GM23338 (cell line): Measurements from ENCODE around the gene GATA5. TPM values are rescaled to one million over a fixed set of nuclear protein-coding genes. Genes with fewer than 3 reads are reported as not detected.

ENCODE experiments used
- ATAC-seq: fragments of 200-7000 bp; cut with Tn5 transposase; 3 replicates; pipeline ENCODE4 v1.9.1; 2020
- DNase-seq: peaks from one replicate; pipeline ENCODE4 v3.0.0-alpha.2; 2015; ENCODE audit warnings: low spot score
- H2AFZ ChIP-seq: fragments of 200-600 bp; sonication (generic); 2 replicates; pipeline ENCODE4 v1.8.0; 2016; ENCODE audit warnings: antibody characterized with exemption, mild to moderate bottlenecking, moderate library complexity
- H3F3A ChIP-seq: fragments of 200-600 bp; sonication (generic); replicated peaks from 2 replicates; pipeline ENCODE4 v1.8.0; 2017; ENCODE audit warnings: antibody characterized with exemption, mixed run types, low read depth
- H3K27ac ChIP-seq: fragments of 200-600 bp; sonication (generic); 2 replicates; pipeline ENCODE4 v1.6.1; 2016; ENCODE audit warnings: low read depth
- H3K27me3 ChIP-seq: fragments of 200-600 bp; sonication (generic); 2 replicates; pipeline ENCODE4 v1.8.0; 2016; ENCODE audit warnings: mild to moderate bottlenecking, mixed run types, moderate library complexity; ENCODE audit not compliant: insufficient read depth
- H3K36me3 ChIP-seq: fragments of 200-600 bp; sonication (generic); 2 replicates; pipeline ENCODE4 v1.8.0; 2016; ENCODE audit warnings: mild to moderate bottlenecking; ENCODE audit not compliant: insufficient read depth
- H3K4me1 ChIP-seq: fragments of 200-600 bp; sonication (generic); 2 replicates; pipeline ENCODE4 v1.8.0; 2016; ENCODE audit warnings: mild to moderate bottlenecking, moderate library complexity; ENCODE audit not compliant: insufficient read depth
- H3K4me2 ChIP-seq: fragments of 200-600 bp; sonication (generic); 2 replicates; pipeline ENCODE4 v1.7.1; 2017; ENCODE audit warnings: mixed run types
- H3K4me3 ChIP-seq: fragments of 200-600 bp; sonication (generic); 2 replicates; pipeline ENCODE4 v1.6.1; 2016; ENCODE audit warnings: mixed run types
- H3K79me2 ChIP-seq: fragments of 200-600 bp; sonication (generic); replicated peaks from 2 replicates; pipeline ENCODE4 v1.8.0; 2017; ENCODE audit warnings: mild to moderate bottlenecking; ENCODE audit not compliant: insufficient read depth
- H3K9me2 ChIP-seq: fragments of 200-600 bp; sonication (generic); 2 replicates; pipeline ENCODE4 v1.8.0; 2017; ENCODE audit not compliant: insufficient read depth
- H4K20me1 ChIP-seq: fragments of 200-600 bp; sonication (generic); replicated peaks from 2 replicates; pipeline ENCODE4 v1.8.0; 2017; ENCODE audit warnings: mild to moderate bottlenecking; ENCODE audit not compliant: insufficient read depth
- H3K27ac Mint-ChIP-seq: 2 replicates; pipeline ENCODE4 v1.8.0; 2020; ENCODE audit warnings: inconsistent platforms, mild to moderate bottlenecking, moderate library complexity, mixed read lengths
- H3K27me3 Mint-ChIP-seq: 3 replicates; pipeline ENCODE4 v1.8.0; 2022; ENCODE audit warnings: low read depth, mild to moderate bottlenecking, moderate library complexity, mixed read lengths, inconsistent platforms; ENCODE audit not compliant: insufficient read depth, poor library complexity
- H3K36me3 Mint-ChIP-seq: 3 replicates; pipeline ENCODE4 v1.8.0; 2021; ENCODE audit warnings: low read depth, mild to moderate bottlenecking, inconsistent platforms, moderate library complexity, mixed read lengths
- H3K4me1 Mint-ChIP-seq: 3 replicates; pipeline ENCODE4 v1.8.0; 2020; ENCODE audit warnings: mild to moderate bottlenecking, inconsistent platforms, mixed read lengths
- H3K4me3 Mint-ChIP-seq: 3 replicates; pipeline ENCODE4 v1.8.0; 2021; ENCODE audit warnings: moderate library complexity, mild to moderate bottlenecking, inconsistent platforms, mixed read lengths
- H3K9me3 Mint-ChIP-seq: 3 replicates; pipeline ENCODE4 v1.8.0; 2020; ENCODE audit warnings: moderate library complexity, mild to moderate bottlenecking, inconsistent platforms, mixed read lengths
- CREB1 ChIP-seq: fragments of 250-450 bp; sonication (Bioruptor Pico); IDR thresholded peaks from 2 replicates; pipeline ENCODE4 v1.5.0; 2020; ENCODE audit warnings: low read depth, mild to moderate bottlenecking, moderate library complexity
- ETS1 ChIP-seq: IDR thresholded peaks from 2 replicates; pipeline ENCODE4 v1.6.1; 2016; ENCODE audit warnings: antibody characterized with exemption
- EZH2 ChIP-seq: fragments of 200-600 bp; sonication (generic); IDR thresholded peaks from one replicate; pipeline ENCODE4 v1.8.0; 2017; ENCODE audit warnings: antibody characterized with exemption, mild to moderate bottlenecking, low read depth; ENCODE audit not compliant: unreplicated experiment
- JUNB ChIP-seq: IDR thresholded peaks from one replicate; pipeline ENCODE4 v1.6.1; 2016; ENCODE audit warnings: antibody characterized with exemption; ENCODE audit not compliant: unreplicated experiment
- NANOG ChIP-seq: IDR thresholded peaks from 2 replicates; pipeline ENCODE4 v1.6.1; 2016; ENCODE audit warnings: antibody characterized with exemption, borderline replicate concordance
- POLR2AphosphoS5 ChIP-seq: IDR thresholded peaks from 2 replicates; pipeline ENCODE4 v1.6.1; 2016; ENCODE audit warnings: antibody characterized with exemption, low read depth
- STAT1 ChIP-seq: IDR thresholded peaks from one replicate; pipeline ENCODE4 v1.6.1; 2016; ENCODE audit warnings: antibody characterized with exemption; ENCODE audit not compliant: unreplicated experiment
- ZNF114 ChIP-seq: fragments of 250-450 bp; sonication (Bioruptor Pico); IDR thresholded peaks from 2 replicates; pipeline ENCODE4 v1.5.0; 2020; ENCODE audit warnings: mild to moderate bottlenecking, moderate library complexity
- ZNF331 ChIP-seq: fragments of 250-450 bp; sonication (Bioruptor Pico); IDR thresholded peaks from 2 replicates; pipeline ENCODE4 v1.5.0; 2020; ENCODE audit warnings: low read depth, mild to moderate bottlenecking, moderate library complexity
- polyA plus RNA-seq: library from polyadenylated mRNA; unstranded; fragments of >200 nt; fragmentation: Nextera tagmentation; extraction: Ambion mirVana; gene quantifications from 2 replicates; pipeline ENCODE4 v1.2.1, GENCODE V29; 2016
- total RNA-seq: library from RNA; depleted of rRNA; stranded (reverse); fragments of >200 nt; shearing (Covaris generic); gene quantifications from 2 replicates; pipeline ENCODE4 v1.2.3, GENCODE V29; 2014
- TF ChIP-seq, protein P1 (sequence below), 2 experiments: fragments of 200-600 bp in 1 of 2; sonication (generic) in 1 of 2; conservative IDR thresholded peaks; 2 replicates each; pipeline versions ENCODE4 v1.5.1 to v1.6.1; 2016 to 2017; ENCODE audit warnings: antibody characterized with exemption in 2 of 2, low read depth in 2 of 2, mild to moderate bottlenecking in 2 of 2, moderate library complexity in 1 of 2
- TF ChIP-seq, protein P2 (sequence below): IDR thresholded peaks from one replicate; pipeline ENCODE4 v1.6.1; 2018; ENCODE audit warnings: antibody characterized with exemption; ENCODE audit not compliant: unreplicated experiment
- TF ChIP-seq, protein P3 (sequence below): fragments of 250-450 bp; sonication (Bioruptor Pico); IDR thresholded peaks from 2 replicates; pipeline ENCODE4 v1.5.0; 2020; ENCODE audit warnings: mild to moderate bottlenecking, moderate library complexity

Gene GATA5
- total and polyA plus RNA-seq, 2 experiments from 2014 or later: 0.60 to 0.73 TPM

- Histone ChIP-seq H3K36me3 (no peaks in the 10 kb centered on the region), H4K20me1 (no peaks in the 10 kb centered on the region), H3K27me3 (peaks cover 40% of the 10 kb centered on the region), H3K4me1 (peaks cover 4% of the 10 kb centered on the region; the same call in 1 of the 2 replicates), H3K27ac (no peak overlapping the region), H3K79me2 (no peaks in the 10 kb centered on the region), H3K4me3 (no peak overlapping the region), H3K4me2 (no peak overlapping the region), H2AFZ (no peak overlapping the region), H3K9me2 (no peaks in the 10 kb centered on the region), H3F3A (no peaks in the 10 kb centered on the region)
- TF ChIP-seq NANOG: no peak
- no peak for TF ChIP-seq EZH2
- TF ChIP-seq, protein P1, sequence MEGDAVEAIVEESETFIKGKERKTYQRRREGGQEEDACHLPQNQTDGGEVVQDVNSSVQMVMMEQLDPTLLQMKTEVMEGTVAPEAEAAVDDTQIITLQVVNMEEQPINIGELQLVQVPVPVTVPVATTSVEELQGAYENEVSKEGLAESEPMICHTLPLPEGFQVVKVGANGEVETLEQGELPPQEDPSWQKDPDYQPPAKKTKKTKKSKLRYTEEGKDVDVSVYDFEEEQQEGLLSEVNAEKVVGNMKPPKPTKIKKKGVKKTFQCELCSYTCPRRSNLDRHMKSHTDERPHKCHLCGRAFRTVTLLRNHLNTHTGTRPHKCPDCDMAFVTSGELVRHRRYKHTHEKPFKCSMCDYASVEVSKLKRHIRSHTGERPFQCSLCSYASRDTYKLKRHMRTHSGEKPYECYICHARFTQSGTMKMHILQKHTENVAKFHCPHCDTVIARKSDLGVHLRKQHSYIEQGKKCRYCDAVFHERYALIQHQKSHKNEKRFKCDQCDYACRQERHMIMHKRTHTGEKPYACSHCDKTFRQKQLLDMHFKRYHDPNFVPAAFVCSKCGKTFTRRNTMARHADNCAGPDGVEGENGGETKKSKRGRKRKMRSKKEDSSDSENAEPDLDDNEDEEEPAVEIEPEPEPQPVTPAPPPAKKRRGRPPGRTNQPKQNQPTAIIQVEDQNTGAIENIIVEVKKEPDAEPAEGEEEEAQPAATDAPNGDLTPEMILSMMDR (conservative IDR thresholded peaks at IDR 0.05; ENCODE audit: low read depth in 2 of 2): no peak
- no peak for TF ChIP-seq POLR2AphosphoS5
- TF ChIP-seq CREB1 (CRISPR knock-in tag): no peak
- TF ChIP-seq, protein P2, sequence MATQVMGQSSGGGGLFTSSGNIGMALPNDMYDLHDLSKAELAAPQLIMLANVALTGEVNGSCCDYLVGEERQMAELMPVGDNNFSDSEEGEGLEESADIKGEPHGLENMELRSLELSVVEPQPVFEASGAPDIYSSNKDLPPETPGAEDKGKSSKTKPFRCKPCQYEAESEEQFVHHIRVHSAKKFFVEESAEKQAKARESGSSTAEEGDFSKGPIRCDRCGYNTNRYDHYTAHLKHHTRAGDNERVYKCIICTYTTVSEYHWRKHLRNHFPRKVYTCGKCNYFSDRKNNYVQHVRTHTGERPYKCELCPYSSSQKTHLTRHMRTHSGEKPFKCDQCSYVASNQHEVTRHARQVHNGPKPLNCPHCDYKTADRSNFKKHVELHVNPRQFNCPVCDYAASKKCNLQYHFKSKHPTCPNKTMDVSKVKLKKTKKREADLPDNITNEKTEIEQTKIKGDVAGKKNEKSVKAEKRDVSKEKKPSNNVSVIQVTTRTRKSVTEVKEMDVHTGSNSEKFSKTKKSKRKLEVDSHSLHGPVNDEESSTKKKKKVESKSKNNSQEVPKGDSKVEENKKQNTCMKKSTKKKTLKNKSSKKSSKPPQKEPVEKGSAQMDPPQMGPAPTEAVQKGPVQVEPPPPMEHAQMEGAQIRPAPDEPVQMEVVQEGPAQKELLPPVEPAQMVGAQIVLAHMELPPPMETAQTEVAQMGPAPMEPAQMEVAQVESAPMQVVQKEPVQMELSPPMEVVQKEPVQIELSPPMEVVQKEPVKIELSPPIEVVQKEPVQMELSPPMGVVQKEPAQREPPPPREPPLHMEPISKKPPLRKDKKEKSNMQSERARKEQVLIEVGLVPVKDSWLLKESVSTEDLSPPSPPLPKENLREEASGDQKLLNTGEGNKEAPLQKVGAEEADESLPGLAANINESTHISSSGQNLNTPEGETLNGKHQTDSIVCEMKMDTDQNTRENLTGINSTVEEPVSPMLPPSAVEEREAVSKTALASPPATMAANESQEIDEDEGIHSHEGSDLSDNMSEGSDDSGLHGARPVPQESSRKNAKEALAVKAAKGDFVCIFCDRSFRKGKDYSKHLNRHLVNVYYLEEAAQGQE: no peak
- no peak for TF ChIP-seq ZNF331 (CRISPR knock-in tag)
- no peak for TF ChIP-seq STAT1
- no peak for TF ChIP-seq JUNB
- TF ChIP-seq ZNF114 (CRISPR knock-in tag): no peak
- TF ChIP-seq, protein P3, sequence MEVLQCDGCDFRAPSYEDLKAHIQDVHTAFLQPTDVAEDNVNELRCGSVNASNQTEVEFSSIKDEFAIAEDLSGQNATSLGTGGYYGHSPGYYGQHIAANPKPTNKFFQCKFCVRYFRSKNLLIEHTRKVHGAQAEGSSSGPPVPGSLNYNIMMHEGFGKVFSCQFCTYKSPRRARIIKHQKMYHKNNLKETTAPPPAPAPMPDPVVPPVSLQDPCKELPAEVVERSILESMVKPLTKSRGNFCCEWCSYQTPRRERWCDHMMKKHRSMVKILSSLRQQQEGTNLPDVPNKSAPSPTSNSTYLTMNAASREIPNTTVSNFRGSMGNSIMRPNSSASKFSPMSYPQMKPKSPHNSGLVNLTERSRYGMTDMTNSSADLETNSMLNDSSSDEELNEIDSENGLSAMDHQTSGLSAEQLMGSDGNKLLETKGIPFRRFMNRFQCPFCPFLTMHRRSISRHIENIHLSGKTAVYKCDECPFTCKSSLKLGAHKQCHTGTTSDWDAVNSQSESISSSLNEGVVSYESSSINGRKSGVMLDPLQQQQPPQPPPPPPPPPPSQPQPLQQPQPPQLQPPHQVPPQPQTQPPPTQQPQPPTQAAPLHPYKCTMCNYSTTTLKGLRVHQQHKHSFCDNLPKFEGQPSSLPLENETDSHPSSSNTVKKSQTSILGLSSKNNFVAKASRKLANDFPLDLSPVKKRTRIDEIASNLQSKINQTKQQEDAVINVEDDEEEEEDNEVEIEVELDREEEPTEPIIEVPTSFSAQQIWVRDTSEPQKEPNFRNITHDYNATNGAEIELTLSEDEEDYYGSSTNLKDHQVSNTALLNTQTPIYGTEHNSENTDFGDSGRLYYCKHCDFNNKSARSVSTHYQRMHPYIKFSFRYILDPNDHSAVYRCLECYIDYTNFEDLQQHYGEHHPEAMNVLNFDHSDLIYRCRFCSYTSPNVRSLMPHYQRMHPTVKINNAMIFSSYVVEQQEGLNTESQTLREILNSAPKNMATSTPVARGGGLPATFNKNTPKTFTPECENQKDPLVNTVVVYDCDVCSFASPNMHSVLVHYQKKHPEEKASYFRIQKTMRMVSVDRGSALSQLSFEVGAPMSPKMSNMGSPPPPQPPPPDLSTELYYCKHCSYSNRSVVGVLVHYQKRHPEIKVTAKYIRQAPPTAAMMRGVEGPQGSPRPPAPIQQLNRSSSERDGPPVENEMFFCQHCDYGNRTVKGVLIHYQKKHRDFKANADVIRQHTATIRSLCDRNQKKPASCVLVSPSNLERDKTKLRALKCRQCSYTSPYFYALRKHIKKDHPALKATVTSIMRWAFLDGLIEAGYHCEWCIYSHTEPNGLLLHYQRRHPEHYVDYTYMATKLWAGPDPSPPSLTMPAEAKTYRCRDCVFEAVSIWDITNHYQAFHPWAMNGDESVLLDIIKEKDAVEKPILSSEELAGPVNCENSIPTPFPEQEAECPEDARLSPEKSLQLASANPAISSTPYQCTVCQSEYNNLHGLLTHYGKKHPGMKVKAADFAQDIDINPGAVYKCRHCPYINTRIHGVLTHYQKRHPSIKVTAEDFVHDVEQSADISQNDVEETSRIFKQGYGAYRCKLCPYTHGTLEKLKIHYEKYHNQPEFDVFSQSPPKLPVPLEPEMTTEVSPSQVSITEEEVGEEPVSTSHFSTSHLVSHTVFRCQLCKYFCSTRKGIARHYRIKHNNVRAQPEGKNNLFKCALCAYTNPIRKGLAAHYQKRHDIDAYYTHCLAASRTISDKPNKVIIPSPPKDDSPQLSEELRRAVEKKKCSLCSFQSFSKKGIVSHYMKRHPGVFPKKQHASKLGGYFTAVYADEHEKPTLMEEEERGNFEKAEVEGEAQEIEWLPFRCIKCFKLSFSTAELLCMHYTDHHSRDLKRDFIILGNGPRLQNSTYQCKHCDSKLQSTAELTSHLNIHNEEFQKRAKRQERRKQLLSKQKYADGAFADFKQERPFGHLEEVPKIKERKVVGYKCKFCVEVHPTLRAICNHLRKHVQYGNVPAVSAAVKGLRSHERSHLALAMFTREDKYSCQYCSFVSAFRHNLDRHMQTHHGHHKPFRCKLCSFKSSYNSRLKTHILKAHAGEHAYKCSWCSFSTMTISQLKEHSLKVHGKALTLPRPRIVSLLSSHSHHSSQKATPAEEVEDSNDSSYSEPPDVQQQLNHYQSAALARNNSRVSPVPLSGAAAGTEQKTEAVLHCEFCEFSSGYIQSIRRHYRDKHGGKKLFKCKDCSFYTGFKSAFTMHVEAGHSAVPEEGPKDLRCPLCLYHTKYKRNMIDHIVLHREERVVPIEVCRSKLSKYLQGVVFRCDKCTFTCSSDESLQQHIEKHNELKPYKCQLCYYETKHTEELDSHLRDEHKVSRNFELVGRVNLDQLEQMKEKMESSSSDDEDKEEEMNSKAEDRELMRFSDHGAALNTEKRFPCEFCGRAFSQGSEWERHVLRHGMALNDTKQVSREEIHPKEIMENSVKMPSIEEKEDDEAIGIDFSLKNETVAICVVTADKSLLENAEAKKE (CRISPR knock-in tag): no peak
- no peak for TF ChIP-seq ETS1
- Mint-ChIP-seq H3K27ac (no peak overlapping the region), H3K27me3 (peaks cover 66% of the 10 kb centered on the region), H3K4me3 (peak overlapping the region; percentile 46; the same call in 2 of the 3 replicates), H3K9me3 (0 out of 3 replicates have a peak, but pooled peaks cover 3% of the 10 kb centered on the region), H3K36me3 (peaks cover 4% of the 10 kb centered on the region; the same call in 1 of the 3 replicates), H3K4me1 (peaks cover 33% of the 10 kb centered on the region)
- DNase-seq (peak; percentile 52), ATAC-seq (peak; percentile 13)
Measured at GRCh38 chr20:62481425-62482145, 5.8 kb upstream of the GATA5 start.
